ENCODE data around the gene SH3YL1.

GRCh38 chr2:169741-170140 lies 94.1 kb downstream of the SH3YL1 start:
- TF ChIP-seq CTCF (IDR thresholded peaks at IDR 0.05) (no peak), EP300 (IDR thresholded peaks at IDR 0.05) (no peak), POLR2A (IDR thresholded peaks at IDR 0.05) (no peak)

Data from gastroesophageal sphincter (tissue), 3 donors.